Small intestine (tissue), 7 donors: ENCODE results near the gene BCL2L2. TPM values are rescaled to one million over a fixed set of nuclear protein-coding genes. Genes with fewer than 3 reads are reported as not detected.
"Not testable (repeated sequence)": the region's sequence is repeated elsewhere in the genome, so short reads cannot be mapped to it uniquely, and the experiment has no call there.

Source experiments
- DNase-seq, 2 donors: peaks; one replicate each; pipeline versions ENCODE4 v3.0.0 to v3.0.0-alpha.2; 2013
- FAIRE-seq: peaks from 2 replicates; lab custom pipeline; 2012; peaks lifted over from hg19 to GRCh38; lab: Jason Lieb, UNC
- H3K27ac ChIP-seq, 3 donors: one replicate each; pipeline ENCODE4 v1.5.1; 2013; ENCODE audit warnings: low read length in 2 of 3, mild to moderate bottlenecking in 2 of 3, control low read depth in 1 of 3, inconsistent platforms in 1 of 3, low read depth in 1 of 3, moderate library complexity in 1 of 3
- H3K27me3 ChIP-seq, 3 donors: one replicate each; pipeline ENCODE4 v1.6.1; 2013; ENCODE audit warnings: low read length in 3 of 3, inconsistent platforms in 1 of 3; ENCODE audit not compliant: control insufficient read depth in 3 of 3, insufficient read depth in 3 of 3
- H3K36me3 ChIP-seq, 3 donors: one replicate each; pipeline ENCODE4 v1.6.1; 2013; ENCODE audit warnings: low read length in 3 of 3, inconsistent platforms in 1 of 3, low read depth in 1 of 3, mild to moderate bottlenecking in 1 of 3, moderate library complexity in 1 of 3; ENCODE audit not compliant: control insufficient read depth in 3 of 3, insufficient read depth in 2 of 3
- H3K4me1 ChIP-seq, 3 donors: one replicate each; pipeline ENCODE4 v1.6.1; 2013; ENCODE audit warnings: low read length in 2 of 3, inconsistent platforms in 1 of 3, low read depth in 1 of 3, mild to moderate bottlenecking in 1 of 3, moderate library complexity in 1 of 3; ENCODE audit not compliant: control insufficient read depth in 3 of 3, insufficient read depth in 2 of 3
- H3K4me3 ChIP-seq, 3 donors: one replicate each; pipeline ENCODE4 v1.5.1; 2013; ENCODE audit warnings: low read length in 3 of 3, control low read depth in 1 of 3, inconsistent platforms in 1 of 3, low read depth in 1 of 3, mild to moderate bottlenecking in 1 of 3, moderate library complexity in 1 of 3
- H3K9me3 ChIP-seq, 2 donors: one replicate each; pipeline ENCODE4 v1.6.1; 2013; ENCODE audit warnings: low read depth in 1 of 2, low read length in 1 of 2; ENCODE audit not compliant: control insufficient read depth in 2 of 2, insufficient read depth in 1 of 2
- WGBS, 3 donors: extraction: QIAGEN DNeasy Blood & Tissue Kit; methylation state at CpG; one replicate each; pipeline ENCODE4 v1.1.7; 2013; 5-methylcytosine and 5-hydroxymethylcytosine counted together
- polyA plus RNA-seq, 4 donors: library from polyadenylated mRNA; stranded (reverse) in 3 of 4; unstranded in 1 of 4; fragments of 200-250 nt in 3 of 4; fragments of 120-200 nt in 1 of 4; gene quantifications; one replicate each; pipeline versions ENCODE4 v1.2.1 to v1.2.3, GENCODE V29; 2013
- donor health status: healthy with polysubstance abuse.
- donor health status: control.
- donor health status: control.
- donor health status: Bipolar disorder and iron deficiency.
- donor health status: healthy.

The BCL2L2 gene
- polyA plus RNA-seq, 4 donors, result 30.8 to 50.0 (median 37.7) TPM

DNA sequence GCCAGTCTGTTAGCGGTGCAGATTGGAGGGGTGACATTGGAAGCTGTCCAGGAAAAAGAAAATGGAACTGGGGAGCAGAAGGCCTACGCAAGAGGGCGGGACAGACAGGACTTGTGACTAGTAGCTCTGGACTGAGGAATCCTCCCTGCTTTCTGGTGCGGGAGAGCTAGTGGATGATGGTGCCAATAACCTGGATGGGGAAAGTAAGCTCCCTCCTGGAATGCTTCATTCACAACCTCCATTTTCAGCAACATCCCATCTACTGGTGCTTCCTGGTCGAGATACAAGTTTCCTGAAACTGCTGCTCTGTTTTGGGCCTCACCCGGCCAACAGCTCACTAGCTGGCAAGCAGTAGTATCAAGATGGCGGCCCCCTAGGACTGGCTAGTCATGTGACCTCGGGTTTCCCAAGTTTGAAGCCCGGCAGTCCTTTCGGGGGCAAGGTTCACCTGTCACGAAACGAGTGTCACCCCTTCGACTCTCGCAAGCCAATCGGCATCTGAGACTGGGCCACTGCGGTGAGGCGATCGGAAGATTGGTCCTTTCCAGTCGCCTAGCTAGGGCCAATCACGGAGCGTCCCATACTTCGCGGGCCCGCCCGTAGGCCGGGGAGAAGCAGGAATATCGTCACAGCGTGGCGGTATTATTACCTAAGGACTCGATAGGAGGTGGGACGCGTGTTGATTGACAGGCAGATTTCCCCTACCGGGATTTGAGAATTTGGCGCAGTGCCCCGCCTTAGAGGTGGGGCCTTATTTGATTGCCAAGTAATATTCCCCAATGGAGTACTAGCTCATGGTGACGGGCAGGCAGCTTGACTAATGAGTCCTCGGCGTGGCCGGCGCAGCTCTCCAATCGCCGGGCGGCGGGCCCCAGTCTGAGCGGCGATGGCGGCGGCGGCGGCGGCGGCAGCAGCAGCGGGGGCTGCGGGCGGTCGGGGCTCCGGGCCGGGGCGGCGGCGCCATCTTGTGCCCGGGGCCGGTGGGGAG is 14.2 kb downstream of the BCL2L2 start, which contains the start of gene PABPN1:
Gene PABPN1 (plus strand): TSS at position 874 of the 988 bp plus-strand sequence. CDS start 13 bp downstream, at position 887.
- peak within 1 kb of the TSS; percentile 64 to 99 (median 71) for H3K4me3 ChIP-seq
- H3K9me3 ChIP-seq, result peaks cover 2 to 3% of the 10 kb centered on the region in 2 donors
- H3K4me1 ChIP-seq, result peaks cover 2 to 15% (median 3%) of the 10 kb centered on the region in 3 donors
- peak; percentile 100 for DNase-seq
- no peaks in the 10 kb centered on the region for H3K27me3 ChIP-seq
- H3K27ac ChIP-seq, result peak within 1 kb of the TSS; percentile 91 to 99 (median 98)
- 4% methylated on average over 56 to 63 of the region's 63 CpGs for WGBS, 3 donors
- peak; percentile 64 for FAIRE-seq
- H3K36me3 ChIP-seq, result peaks cover 14 to 42% (median 16%) of the 10 kb centered on the region in 3 donors

DNA sequence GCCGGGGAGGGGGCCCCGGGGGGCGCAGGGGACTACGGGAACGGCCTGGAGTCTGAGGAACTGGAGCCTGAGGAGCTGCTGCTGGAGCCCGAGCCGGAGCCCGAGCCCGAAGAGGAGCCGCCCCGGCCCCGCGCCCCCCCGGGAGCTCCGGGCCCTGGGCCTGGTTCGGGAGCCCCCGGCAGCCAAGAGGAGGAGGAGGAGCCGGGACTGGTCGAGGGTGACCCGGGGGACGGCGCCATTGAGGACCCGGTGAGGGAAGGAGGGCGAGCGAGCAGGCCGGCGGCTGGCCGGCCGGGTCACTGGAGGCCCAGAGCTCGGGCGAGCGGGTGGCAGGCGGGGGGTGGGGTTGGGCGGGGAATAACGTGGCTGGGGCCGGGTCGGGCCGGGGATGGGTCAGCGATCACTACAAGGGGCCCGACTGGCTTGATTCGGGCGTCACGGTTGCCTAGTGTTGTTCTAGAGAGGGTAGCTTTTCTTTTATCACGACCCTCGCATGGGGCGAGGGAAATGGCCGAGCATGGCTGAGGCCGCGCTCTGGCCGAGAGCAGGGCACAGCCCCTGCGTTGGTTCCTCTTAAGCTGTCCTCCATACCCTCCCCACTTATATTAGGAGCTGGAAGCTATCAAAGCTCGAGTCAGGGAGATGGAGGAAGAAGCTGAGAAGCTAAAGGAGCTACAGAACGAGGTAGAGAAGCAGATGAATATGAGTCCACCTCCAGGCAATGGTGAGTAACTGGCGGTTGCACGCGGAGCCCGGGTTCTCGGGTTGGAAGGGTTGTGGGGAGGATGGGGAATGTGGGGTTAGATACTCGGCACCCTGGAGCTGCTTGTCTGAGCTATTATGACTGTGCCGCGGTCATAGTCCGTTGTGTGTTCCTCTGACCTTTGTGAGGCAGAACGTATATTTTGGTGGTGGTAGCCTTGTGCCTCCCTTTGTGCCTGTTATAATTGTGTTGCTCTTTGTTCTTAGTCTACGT is 15.2 kb downstream of the BCL2L2 start:
- Histone ChIP-seq H3K9me3 (peaks cover 2 to 3% of the 10 kb centered on the region in 2 donors), H3K27me3 (no peaks in the 10 kb centered on the region), H3K36me3 (peaks cover 14 to 37% (median 16%) of the 10 kb centered on the region in 3 donors), H3K4me1 (peaks cover 2 to 15% (median 3%) of the 10 kb centered on the region in 3 donors), H3K4me3 (peak overlapping the region; percentile 64 to 99 (median 71)), H3K27ac (peak overlapping the region; percentile 79 to 94 (median 91))
- DNase-seq (peak; percentile 72 to 80), FAIRE-seq (no peak)
- 0 to 1% (median 0%) methylated on average over 46 to 64 of the region's 64 CpGs for WGBS, 3 donors

GRCh38 chr14:23322568-23323517 is 16.2 kb downstream of the BCL2L2 start:
- H3K4me3 ChIP-seq, result peak overlapping the region in 2 of 3 donors; percentile 64 to 71
- peaks cover 2 to 15% (median 3%) of the 10 kb centered on the region in 3 donors for H3K4me1 ChIP-seq
- FAIRE-seq (no peak), DNase-seq (no peak)
- 34 to 44% (median 39%) methylated on average over 10 of the region's 10 CpGs for WGBS, 3 donors
- H3K9me3 ChIP-seq, result peaks cover 2 to 3% of the 10 kb centered on the region in 2 donors
- H3K27ac ChIP-seq, result peak overlapping the region in 2 of 3 donors; percentile 91 to 94
- peaks cover 14 to 32% (median 16%) of the 10 kb centered on the region in 3 donors for H3K36me3 ChIP-seq
- H3K27me3 ChIP-seq, result no peaks in the 10 kb centered on the region

DNA sequence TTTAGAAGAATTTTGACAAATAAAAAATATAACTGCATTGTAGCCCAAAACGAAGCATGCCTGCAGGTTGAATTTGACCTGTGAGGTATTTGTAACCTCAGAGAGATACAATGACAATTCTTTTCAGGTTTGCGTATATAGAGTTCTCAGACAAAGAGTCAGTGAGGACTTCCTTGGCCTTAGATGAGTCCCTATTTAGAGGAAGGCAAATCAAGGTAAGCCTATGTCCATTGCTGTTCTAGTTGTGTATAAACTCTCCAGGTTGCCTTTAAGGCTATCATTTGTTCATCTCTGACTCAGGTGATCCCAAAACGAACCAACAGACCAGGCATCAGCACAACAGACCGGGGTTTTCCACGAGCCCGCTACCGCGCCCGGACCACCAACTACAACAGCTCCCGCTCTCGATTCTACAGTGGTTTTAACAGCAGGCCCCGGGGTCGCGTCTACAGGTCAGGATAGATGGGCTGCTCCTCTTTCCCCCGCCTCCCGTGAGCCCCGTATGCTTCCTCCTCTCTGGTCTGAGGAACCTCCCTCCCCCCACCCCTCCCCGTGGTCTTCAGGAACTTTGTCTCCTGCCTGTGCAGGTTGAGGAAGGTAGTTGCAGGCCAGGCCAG is 17.3 kb downstream of the BCL2L2 start:
- Histone ChIP-seq H3K27ac (no peak overlapping the region), H3K4me1 (peaks cover 2 to 15% (median 3%) of the 10 kb centered on the region in 3 donors), H3K27me3 (no peaks in the 10 kb centered on the region), H3K36me3 (peaks cover 14 to 32% (median 16%) of the 10 kb centered on the region in 3 donors), H3K9me3 (peaks cover 2 to 3% of the 10 kb centered on the region in 2 donors), H3K4me3 (no peak overlapping the region)
- FAIRE-seq (no peak), DNase-seq (no peak)
- WGBS, 3 donors, result 83 to 85% (median 84%) methylated on average over 18 of the region's 18 CpGs

GRCh38 chr14:23324455-23324846 is 17.8 kb downstream of the BCL2L2 start:
- no peak overlapping the region for H3K4me3 ChIP-seq
- H3K27ac ChIP-seq, result no peak overlapping the region
- no peak for FAIRE-seq
- peaks cover 2 to 15% (median 3%) of the 10 kb centered on the region in 3 donors for H3K4me1 ChIP-seq
- H3K36me3 ChIP-seq, result peaks cover 14 to 29% (median 16%) of the 10 kb centered on the region in 3 donors
- no peaks in the 10 kb centered on the region for H3K27me3 ChIP-seq
- DNase-seq, result no peak
- peaks cover 2 to 3% of the 10 kb centered on the region in 2 donors for H3K9me3 ChIP-seq
- 89 to 94% (median 91%) methylated on average over 2 of the region's 2 CpGs for WGBS, 3 donors

DNA sequence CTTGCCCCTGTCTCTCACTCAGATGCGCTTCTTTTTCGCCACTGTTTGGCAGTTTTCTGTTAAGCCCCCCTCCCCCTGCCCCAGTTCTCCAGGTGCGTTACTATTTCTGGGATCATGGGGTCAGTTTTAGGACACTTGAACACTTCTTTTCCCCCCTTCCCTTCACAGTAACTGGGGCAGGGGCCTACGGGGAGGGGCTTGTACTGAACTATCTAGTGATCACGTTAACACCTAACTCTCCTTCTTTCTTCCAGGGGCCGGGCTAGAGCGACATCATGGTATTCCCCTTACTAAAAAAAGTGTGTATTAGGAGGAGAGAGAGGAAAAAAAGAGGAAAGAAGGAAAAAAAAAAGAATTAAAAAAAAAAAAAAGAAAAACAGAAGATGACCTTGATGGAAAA is 18.4 kb downstream of the BCL2L2 start:
- WGBS, 3 donors, result 87 to 92% (median 88%) methylated on average over 7 of the region's 7 CpGs
- no peak overlapping the region for H3K27ac ChIP-seq
- FAIRE-seq (no peak), DNase-seq (no peak)
- H3K9me3 ChIP-seq, result peaks cover 2% of the 10 kb centered on the region in 2 donors
- no peak overlapping the region for H3K4me3 ChIP-seq
- peaks cover 2 to 14% (median 3%) of the 10 kb centered on the region in 3 donors for H3K4me1 ChIP-seq
- H3K36me3 ChIP-seq, result peaks cover 14 to 28% (median 16%) of the 10 kb centered on the region in 3 donors
- H3K27me3 ChIP-seq, result no peaks in the 10 kb centered on the region

DNA sequence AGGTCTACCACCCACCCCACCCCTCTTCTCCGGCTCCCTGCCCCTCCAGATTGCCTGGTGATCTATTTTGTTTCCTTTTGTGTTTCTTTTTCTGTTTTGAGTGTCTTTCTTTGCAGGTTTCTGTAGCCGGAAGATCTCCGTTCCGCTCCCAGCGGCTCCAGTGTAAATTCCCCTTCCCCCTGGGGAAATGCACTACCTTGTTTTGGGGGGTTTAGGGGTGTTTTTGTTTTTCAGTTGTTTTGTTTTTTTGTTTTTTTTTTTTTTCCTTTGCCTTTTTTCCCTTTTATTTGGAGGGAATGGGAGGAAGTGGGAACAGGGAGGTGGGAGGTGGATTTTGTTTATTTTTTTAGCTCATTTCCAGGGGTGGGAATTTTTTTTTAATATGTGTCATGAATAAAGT is 19.1 kb downstream of the BCL2L2 start:
- H3K36me3 ChIP-seq, result peaks cover 14 to 22% (median 16%) of the 10 kb centered on the region in 3 donors
- H3K9me3 ChIP-seq, H3K4me3 ChIP-seq, H3K27ac ChIP-seq, FAIRE-seq, H3K27me3 ChIP-seq, DNase-seq, H3K4me1 ChIP-seq: not testable (repeated sequence)
- 89 to 94% (median 92%) methylated on average over 5 of the region's 5 CpGs for WGBS, 3 donors
